ENCODE data around the gene MAP2K6.

Gene MAP2K6

DNA sequence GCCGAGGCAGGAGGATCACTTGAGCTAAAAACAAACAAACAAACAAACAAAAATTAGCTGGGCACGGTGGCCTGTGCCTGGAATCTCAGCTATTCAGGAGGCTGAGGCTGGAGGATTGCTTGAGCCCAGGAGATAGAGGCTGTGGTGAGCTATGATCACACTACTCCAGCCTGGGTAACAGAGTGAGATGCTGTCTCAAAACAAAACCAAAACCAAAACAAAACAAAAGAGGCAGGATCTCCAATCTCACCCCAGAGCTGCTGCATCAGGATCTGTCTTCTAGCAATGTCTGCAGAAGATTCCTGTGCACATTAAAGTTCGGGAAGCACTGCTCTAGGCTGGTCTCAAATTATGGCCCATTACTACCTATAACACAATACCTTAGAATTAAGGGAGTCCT is 43.1 kb downstream of the MAP2K6 start:
- H3K4me3 ChIP-seq (IDR thresholded peaks at IDR 0.05; ENCODE audit: insufficient read depth, low read depth, low read length), result no peak overlapping the region
- no peak overlapping the region for H2AFZ ChIP-seq (ENCODE audit: low read depth)
- no peaks in the 10 kb centered on the region for H4K20me1 ChIP-seq (ENCODE audit: insufficient read depth)
- no peak overlapping the region for H3K27ac ChIP-seq
- H3K36me3 ChIP-seq (ENCODE audit: insufficient read depth), result no peaks in the 10 kb centered on the region
- TF ChIP-seq, protein P1, sequence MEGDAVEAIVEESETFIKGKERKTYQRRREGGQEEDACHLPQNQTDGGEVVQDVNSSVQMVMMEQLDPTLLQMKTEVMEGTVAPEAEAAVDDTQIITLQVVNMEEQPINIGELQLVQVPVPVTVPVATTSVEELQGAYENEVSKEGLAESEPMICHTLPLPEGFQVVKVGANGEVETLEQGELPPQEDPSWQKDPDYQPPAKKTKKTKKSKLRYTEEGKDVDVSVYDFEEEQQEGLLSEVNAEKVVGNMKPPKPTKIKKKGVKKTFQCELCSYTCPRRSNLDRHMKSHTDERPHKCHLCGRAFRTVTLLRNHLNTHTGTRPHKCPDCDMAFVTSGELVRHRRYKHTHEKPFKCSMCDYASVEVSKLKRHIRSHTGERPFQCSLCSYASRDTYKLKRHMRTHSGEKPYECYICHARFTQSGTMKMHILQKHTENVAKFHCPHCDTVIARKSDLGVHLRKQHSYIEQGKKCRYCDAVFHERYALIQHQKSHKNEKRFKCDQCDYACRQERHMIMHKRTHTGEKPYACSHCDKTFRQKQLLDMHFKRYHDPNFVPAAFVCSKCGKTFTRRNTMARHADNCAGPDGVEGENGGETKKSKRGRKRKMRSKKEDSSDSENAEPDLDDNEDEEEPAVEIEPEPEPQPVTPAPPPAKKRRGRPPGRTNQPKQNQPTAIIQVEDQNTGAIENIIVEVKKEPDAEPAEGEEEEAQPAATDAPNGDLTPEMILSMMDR (conservative IDR thresholded peaks at IDR 0.05; ENCODE audit: low read depth, low read length), result no peak
- no peak overlapping the region for H3K4me2 ChIP-seq
- no peaks in the 10 kb centered on the region for H3K79me2 ChIP-seq (ENCODE audit: insufficient read depth, low read depth)
- no peak overlapping the region for H3K9ac ChIP-seq
- no peaks in the 10 kb centered on the region for H3K27me3 ChIP-seq (ENCODE audit: insufficient read depth, low read depth)
- H3K4me1 ChIP-seq (ENCODE audit: low read depth, poor library complexity, severe bottlenecking), result no peaks in the 10 kb centered on the region

DNA sequence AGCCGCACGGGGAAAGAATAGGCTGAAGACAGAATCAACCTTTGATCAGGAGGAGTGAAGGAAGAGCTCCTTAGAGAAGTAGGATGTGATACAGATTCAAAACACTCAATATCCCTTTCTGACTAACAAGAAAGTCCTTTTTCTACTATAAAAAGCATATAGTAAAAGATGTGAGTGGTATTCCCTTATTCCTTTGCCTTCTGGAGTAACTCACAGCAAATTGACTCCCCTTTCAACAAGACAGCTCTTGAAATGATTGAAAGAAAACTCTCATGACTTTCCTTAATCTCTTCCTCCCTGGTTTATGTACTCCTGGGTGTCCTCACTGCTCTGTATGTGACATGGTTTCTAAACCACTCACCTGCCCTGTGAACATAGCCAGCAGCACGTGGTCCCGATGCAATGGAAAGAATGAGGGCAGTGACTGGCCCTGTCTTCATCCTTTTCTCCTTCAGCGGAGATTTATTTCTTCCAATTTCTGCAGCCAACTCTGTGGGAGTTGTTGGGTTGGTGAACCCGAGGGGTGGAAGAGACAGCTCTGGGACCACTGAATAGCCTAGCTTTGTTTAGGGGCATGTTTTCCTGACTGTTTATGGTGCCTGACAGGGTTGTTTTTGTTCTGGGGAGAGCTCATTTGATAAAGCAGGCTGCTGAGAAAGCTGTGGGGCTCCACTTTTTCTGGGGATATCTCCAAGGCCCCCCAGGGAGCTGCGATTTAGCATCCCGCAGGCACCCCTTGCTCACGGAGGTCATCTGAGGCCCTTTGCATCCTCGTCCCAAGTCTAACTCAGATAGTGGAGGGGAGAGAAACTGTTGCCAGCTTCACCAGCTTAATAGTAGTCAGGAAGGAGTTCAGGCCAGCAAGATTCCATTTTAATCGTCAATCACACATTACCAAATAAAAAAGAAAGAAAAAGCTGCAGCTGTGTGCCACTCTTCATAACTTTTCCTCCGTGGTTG is 46.7 kb downstream of the MAP2K6 start:
- no peaks in the 10 kb centered on the region for H3K36me3 ChIP-seq (ENCODE audit: insufficient read depth)
- TF ChIP-seq, protein P1 (conservative IDR thresholded peaks at IDR 0.05; ENCODE audit: low read depth, low read length), result no peak
- no peak overlapping the region for H3K27ac ChIP-seq
- H2AFZ ChIP-seq (ENCODE audit: low read depth), result no peak overlapping the region
- no peaks in the 10 kb centered on the region for H3K4me1 ChIP-seq (ENCODE audit: low read depth, poor library complexity, severe bottlenecking)
- H3K79me2 ChIP-seq (ENCODE audit: insufficient read depth, low read depth), result no peaks in the 10 kb centered on the region
- no peaks in the 10 kb centered on the region for H4K20me1 ChIP-seq (ENCODE audit: insufficient read depth)
- H3K27me3 ChIP-seq (ENCODE audit: insufficient read depth, low read depth), result no peaks in the 10 kb centered on the region
- no peak overlapping the region for H3K9ac ChIP-seq
- H3K4me3 ChIP-seq (IDR thresholded peaks at IDR 0.05; ENCODE audit: insufficient read depth, low read depth, low read length), result no peak overlapping the region
- H3K4me2 ChIP-seq, result no peak overlapping the region

DNA sequence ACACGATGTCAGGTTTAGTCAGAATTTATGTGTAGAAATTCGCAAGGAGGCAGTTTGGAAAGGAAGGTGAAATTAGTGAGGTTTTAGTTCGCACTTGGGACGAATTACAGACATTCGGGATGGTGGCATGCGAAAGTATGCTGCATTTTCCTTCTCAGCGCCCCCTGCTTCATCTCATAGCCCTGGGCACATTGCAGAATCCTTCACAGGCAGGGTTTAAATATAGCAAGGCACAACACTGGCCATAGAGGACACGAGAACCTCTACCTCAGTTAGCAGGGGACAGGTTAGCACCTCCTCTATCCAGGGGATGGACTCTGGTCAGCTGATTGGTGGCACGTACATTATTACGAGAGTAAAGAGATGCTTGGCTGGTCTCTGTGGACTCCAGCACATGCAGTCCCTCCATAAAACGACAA is 47.5 kb downstream of the MAP2K6 start:
- H3K79me2 ChIP-seq (ENCODE audit: insufficient read depth, low read depth), result no peaks in the 10 kb centered on the region
- no peaks in the 10 kb centered on the region for H3K4me1 ChIP-seq (ENCODE audit: low read depth, poor library complexity, severe bottlenecking)

DNA sequence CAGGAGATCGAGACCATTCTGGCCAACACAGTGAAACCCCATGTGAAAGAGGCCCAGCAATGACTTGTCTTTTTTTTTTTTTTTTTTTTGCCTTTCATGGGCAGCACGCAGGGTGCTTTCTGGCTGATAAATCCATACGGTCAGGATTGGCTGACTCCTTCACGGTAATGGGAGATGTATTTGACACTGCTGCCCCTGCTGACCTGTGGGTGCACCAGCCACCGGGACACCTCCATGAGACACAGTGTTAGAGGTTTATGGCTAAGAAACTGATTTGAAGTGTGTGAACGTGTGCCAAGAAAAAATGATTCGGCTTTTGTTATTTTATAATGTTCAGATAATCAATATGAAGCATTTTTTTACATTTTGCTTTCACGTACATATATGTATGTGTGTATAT is 48.4 kb downstream of the MAP2K6 start:
- no peaks in the 10 kb centered on the region for H3K27me3 ChIP-seq (ENCODE audit: insufficient read depth, low read depth)
- no peaks in the 10 kb centered on the region for H4K20me1 ChIP-seq (ENCODE audit: insufficient read depth)
- H3K27ac ChIP-seq, result no peak overlapping the region
- no peaks in the 10 kb centered on the region for H3K36me3 ChIP-seq (ENCODE audit: insufficient read depth)
- no peak overlapping the region for H3K4me2 ChIP-seq
- TF ChIP-seq, protein P1 (conservative IDR thresholded peaks at IDR 0.05; ENCODE audit: low read depth, low read length), result no peak
- no peaks in the 10 kb centered on the region for H3K4me1 ChIP-seq (ENCODE audit: low read depth, poor library complexity, severe bottlenecking)
- H3K79me2 ChIP-seq (ENCODE audit: insufficient read depth, low read depth), result no peaks in the 10 kb centered on the region
- H3K9ac ChIP-seq, result no peak overlapping the region
- no peak overlapping the region for H3K4me3 ChIP-seq (IDR thresholded peaks at IDR 0.05; ENCODE audit: insufficient read depth, low read depth, low read length)
- H2AFZ ChIP-seq (ENCODE audit: low read depth), result no peak overlapping the region

More for the DNA sequence above, 47.5 kb downstream of the MAP2K6 start:
- Histone ChIP-seq H2AFZ (ENCODE audit: low read depth) (no peak overlapping the region), H3K27ac (no peak overlapping the region), H3K9ac (no peak overlapping the region), H4K20me1 (ENCODE audit: insufficient read depth) (no peaks in the 10 kb centered on the region), H3K4me3 (IDR thresholded peaks at IDR 0.05; ENCODE audit: insufficient read depth, low read depth, low read length) (no peak overlapping the region), H3K27me3 (ENCODE audit: insufficient read depth, low read depth) (no peaks in the 10 kb centered on the region), H3K36me3 (ENCODE audit: insufficient read depth) (no peaks in the 10 kb centered on the region), H3K4me2 (no peak overlapping the region)
- TF ChIP-seq, protein P1 (conservative IDR thresholded peaks at IDR 0.05; ENCODE audit: low read depth, low read length), result no peak
